Measurements from ENCODE around the gene PAFAH1B1.
"Not testable (repeated sequence)": the region's sequence is repeated elsewhere in the genome, so short reads cannot be mapped to it uniquely, and the experiment has no call there.

The PAFAH1B1 gene

GRCh38 chr17:2692781-2693135 is 99.3 kb downstream of the PAFAH1B1 start:
- H3K27me3 ChIP-seq = no peaks in the 10 kb centered on the region
- TF ChIP-seq Cebpa-rat (IDR thresholded peaks at IDR 0.05) = no peak
- no peaks in the 10 kb centered on the region for H3K9me3 ChIP-seq
- peaks cover 91% of the 10 kb centered on the region for H3K36me3 ChIP-seq
- no peak overlapping the region for H3K9ac ChIP-seq
- H3K27ac ChIP-seq = no peak overlapping the region
- H3K4me1 ChIP-seq = peaks cover 55% of the 10 kb centered on the region
- H3K4me3 ChIP-seq = no peak overlapping the region
- peak overlapping the region; percentile 39; the same call in 1 of the 2 replicates for H3K4me2 ChIP-seq
- peaks cover 92% of the 10 kb centered on the region for H4K20me1 ChIP-seq

GRCh38 chr17:2693561-2694380 is 100.3 kb downstream of the PAFAH1B1 start:
- H3K9ac ChIP-seq = no peak overlapping the region
- H4K20me1 ChIP-seq = peaks cover 92% of the 10 kb centered on the region
- no peak for TF ChIP-seq Cebpa-rat (IDR thresholded peaks at IDR 0.05)
- no peaks in the 10 kb centered on the region for H3K27me3 ChIP-seq
- peaks cover 53% of the 10 kb centered on the region for H3K4me1 ChIP-seq
- peak overlapping the region; percentile 39 for H3K4me2 ChIP-seq
- no peaks in the 10 kb centered on the region for H3K9me3 ChIP-seq
- H3K4me3 ChIP-seq = no peak overlapping the region
- H3K36me3 ChIP-seq = peaks cover 94% of the 10 kb centered on the region
- H3K27ac ChIP-seq = peak overlapping the region; percentile 18; the same call in 1 of the 2 replicates

DNA sequence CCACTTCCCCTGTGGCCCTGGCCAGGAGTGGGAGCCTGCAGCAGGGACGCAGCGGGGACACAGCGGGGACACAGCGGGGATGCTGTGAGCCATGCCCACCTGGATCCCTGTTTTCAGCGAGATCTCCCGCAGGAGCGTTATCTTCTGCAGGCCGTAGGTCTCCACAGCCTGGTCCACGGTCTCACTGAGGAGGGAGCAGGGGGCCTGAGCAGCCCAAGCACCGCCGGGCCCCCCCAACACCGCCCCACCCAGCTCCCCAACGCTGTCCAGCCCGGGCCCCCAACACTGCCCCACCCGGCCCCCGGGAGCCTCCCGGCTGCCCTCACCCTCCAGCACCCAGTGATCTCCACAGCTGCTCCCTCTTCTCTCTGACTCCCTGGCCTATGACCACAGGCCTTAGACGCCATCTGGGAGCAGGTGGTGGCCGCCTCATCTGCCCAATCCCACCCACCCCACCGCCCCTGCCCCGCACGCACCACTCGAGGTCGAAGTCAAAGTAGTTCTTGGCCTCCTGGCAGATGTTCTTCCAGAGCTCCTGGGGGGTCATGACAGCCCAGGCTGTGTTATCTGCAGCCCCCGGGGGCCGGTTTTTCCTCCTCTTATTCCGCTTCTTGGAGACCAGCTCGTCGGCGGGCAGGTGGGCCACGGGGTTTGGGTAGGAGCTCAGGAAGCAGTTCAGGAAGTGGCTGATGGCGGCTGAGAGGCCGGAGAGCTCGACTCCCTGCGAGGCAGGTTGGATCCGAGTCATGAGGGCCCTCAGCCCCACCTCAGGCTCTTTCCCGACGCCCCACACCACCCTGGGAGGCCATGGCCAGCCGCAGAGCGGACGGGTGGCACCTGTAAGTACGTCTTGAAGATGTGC is 101.2 kb downstream of the PAFAH1B1 start:
- Histone ChIP-seq H3K4me1 (peaks cover 44% of the 10 kb centered on the region), H3K9me3 (no peaks in the 10 kb centered on the region), H3K4me2 (peak overlapping the region; percentile 39)

DNA sequence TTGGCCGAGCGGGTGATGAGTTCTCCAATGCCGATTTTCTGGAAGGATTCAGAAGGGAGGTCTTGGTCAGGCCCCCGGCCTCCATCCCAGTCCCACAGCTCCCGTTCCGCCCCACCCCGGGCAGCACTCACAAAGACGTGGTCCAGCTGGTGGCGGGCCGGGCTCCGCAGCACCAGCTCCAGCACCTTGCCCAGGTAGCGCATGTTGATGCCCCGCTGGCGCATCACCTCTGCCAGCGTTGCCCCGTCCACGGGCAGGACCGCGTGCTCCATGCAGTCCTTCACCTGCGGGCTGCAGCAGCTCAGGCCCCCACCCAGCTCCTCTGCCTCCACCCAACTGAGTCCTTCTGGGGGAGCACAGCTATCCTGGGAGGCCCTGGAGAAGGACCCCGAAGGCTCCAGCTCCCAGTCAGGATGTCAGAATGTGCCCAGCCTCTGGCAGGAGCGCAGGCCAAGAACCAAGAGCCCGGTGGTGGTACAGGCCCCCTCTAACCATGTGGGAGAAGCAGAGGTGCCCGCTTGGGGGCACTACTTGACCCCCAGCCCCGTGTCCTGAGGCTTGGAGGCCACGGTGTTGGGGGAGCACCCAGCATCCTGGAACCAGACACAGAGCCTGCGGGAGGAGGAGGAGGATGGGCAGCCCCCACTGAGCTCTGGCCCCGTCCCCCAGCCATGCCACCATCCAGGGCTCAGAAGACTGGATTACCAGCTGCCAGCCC is 101.9 kb downstream of the PAFAH1B1 start:
- H3K9ac ChIP-seq = no peak overlapping the region
- H3K9me3 ChIP-seq = no peaks in the 10 kb centered on the region
- TF ChIP-seq Cebpa-rat (IDR thresholded peaks at IDR 0.05) = no peak
- peaks cover 36% of the 10 kb centered on the region for H3K4me1 ChIP-seq
- peak overlapping the region; percentile 19 for H3K4me2 ChIP-seq
- H3K36me3 ChIP-seq = peaks cover 96% of the 10 kb centered on the region
- H3K27me3 ChIP-seq = no peaks in the 10 kb centered on the region
- H3K27ac ChIP-seq = no peak overlapping the region
- no peak overlapping the region for H3K4me3 ChIP-seq
- H4K20me1 ChIP-seq = peaks cover 88% of the 10 kb centered on the region

More for the DNA sequence above, 101.2 kb downstream of the PAFAH1B1 start:
- Histone ChIP-seq H3K9ac (no peak overlapping the region), H3K4me3 (no peak overlapping the region), H4K20me1 (peaks cover 90% of the 10 kb centered on the region), H3K36me3 (peaks cover 94% of the 10 kb centered on the region), H3K27me3 (no peaks in the 10 kb centered on the region), H3K27ac (no peak overlapping the region)
- no peak for TF ChIP-seq Cebpa-rat (IDR thresholded peaks at IDR 0.05)

GRCh38 chr17:2695961-2696760 is 102.7 kb downstream of the PAFAH1B1 start:
- no peaks in the 10 kb centered on the region for H3K27me3 ChIP-seq
- no peak overlapping the region for H3K9ac ChIP-seq
- H3K4me2 ChIP-seq = no peak overlapping the region
- peaks cover 96% of the 10 kb centered on the region for H3K36me3 ChIP-seq
- H3K4me1 ChIP-seq = peaks cover 29% of the 10 kb centered on the region
- peaks cover 88% of the 10 kb centered on the region for H4K20me1 ChIP-seq
- H3K27ac ChIP-seq = no peak overlapping the region
- no peak overlapping the region for H3K4me3 ChIP-seq
- TF ChIP-seq Cebpa-rat (IDR thresholded peaks at IDR 0.05) = no peak
- no peaks in the 10 kb centered on the region for H3K9me3 ChIP-seq

DNA sequence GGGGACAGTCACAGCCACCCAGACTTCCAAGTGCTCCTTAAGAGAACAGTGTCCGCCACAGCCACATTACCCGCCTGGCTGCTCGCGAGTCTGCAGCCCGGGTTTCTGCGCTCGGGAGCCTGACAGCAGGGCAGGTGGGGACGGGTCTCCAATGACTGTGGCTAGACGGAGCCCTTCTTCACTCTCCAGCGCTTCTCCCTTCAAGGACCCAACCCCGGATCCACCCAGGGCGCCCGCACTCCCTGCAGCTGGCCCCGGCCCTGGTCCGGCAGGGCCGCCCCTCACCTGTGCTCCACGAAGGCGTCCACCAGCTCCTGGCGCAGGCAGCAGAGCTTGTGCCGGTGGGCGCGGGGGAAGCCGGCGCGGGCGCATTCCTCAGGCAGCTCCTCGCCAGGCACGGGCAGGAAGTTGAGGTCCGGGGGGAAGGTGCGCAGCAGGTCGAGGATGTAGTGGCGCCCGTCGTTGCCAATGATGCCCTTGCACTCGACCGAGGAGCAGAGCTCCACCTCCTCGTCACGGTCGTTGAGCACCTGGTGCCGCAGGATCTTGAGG is 104.2 kb downstream of the PAFAH1B1 start:
- Histone ChIP-seq H3K27ac (no peak overlapping the region), H3K36me3 (peaks cover 98% of the 10 kb centered on the region), H4K20me1 (peaks cover 90% of the 10 kb centered on the region), H3K4me3 (no peak overlapping the region), H3K9me3 (no peaks in the 10 kb centered on the region), H3K27me3 (no peaks in the 10 kb centered on the region), H3K9ac (no peak overlapping the region), H3K4me2 (no peak overlapping the region), H3K4me1 (peaks cover 22% of the 10 kb centered on the region)
- no peak for TF ChIP-seq Cebpa-rat (IDR thresholded peaks at IDR 0.05)

GRCh38 chr17:2699216-2699805 is 105.9 kb downstream of the PAFAH1B1 start:
- peaks cover 98% of the 10 kb centered on the region for H3K36me3 ChIP-seq
- not testable (repeated sequence) for H3K27me3 ChIP-seq, H3K9ac ChIP-seq, H3K4me3 ChIP-seq, H3K4me2 ChIP-seq, H3K9me3 ChIP-seq, H3K27ac ChIP-seq, H3K4me1 ChIP-seq
- peaks cover 90% of the 10 kb centered on the region for H4K20me1 ChIP-seq

GRCh38 chr17:2700030-2700490 is 106.6 kb downstream of the PAFAH1B1 start:
- H3K36me3 ChIP-seq = peaks cover 99% of the 10 kb centered on the region
- no peak for TF ChIP-seq Cebpa-rat (IDR thresholded peaks at IDR 0.05)
- no peak overlapping the region for H3K4me2 ChIP-seq

More at GRCh38 chr17:2700030-2700490, 106.6 kb downstream of the PAFAH1B1 start:
- no peak overlapping the region for H3K27ac ChIP-seq
- H3K27me3 ChIP-seq = no peaks in the 10 kb centered on the region
- no peak overlapping the region for H3K9ac ChIP-seq
- H3K4me1 ChIP-seq = peaks cover 8% of the 10 kb centered on the region
- no peak overlapping the region for H3K4me3 ChIP-seq
- peaks cover 94% of the 10 kb centered on the region for H4K20me1 ChIP-seq
- no peaks in the 10 kb centered on the region for H3K9me3 ChIP-seq
